HG03175 (cell line): Measurements from ENCODE around the gene SCAANT1.

Source experiments
- ATAC-seq: cut with Tn5 transposase; IDR thresholded peaks from one replicate; pipeline ENCODE4 v1.9.1; 2021; ENCODE audit warnings: mild to moderate bottlenecking, moderate library complexity; ENCODE audit not compliant: unreplicated experiment

Gene SCAANT1

GRCh38 chr3:63864008-63864964 is 47.9 kb downstream of the SCAANT1 start:
- ATAC-seq: peak; percentile 54

GRCh38 chr3:63863150-63864007 is 48.8 kb downstream of the SCAANT1 start, which contains the start of the genes ATXN7 and THOC7:
Gene ATXN7, plus strand, starts transcription at chr3:63863867. Its CDS starts 48,732 bp downstream, at chr3:63912599.
Gene THOC7, minus strand, starts transcription at chr3:63863805. Its CDS starts 15 bp downstream, at chr3:63863790.
- peak; percentile 84 for ATAC-seq

- no peak for ATAC-seq
Measured at GRCh38 chr3:63862804-63863149, 49.4 kb downstream of the SCAANT1 start.
